ENCODE results near the gene FRMD1. TPM values are rescaled to one million over a fixed set of nuclear protein-coding genes. Genes with fewer than 3 reads are reported as not detected.

FRMD1 gene
- polyA plus RNA-seq, 6 donors from 2014 or later: not detected

DNA sequence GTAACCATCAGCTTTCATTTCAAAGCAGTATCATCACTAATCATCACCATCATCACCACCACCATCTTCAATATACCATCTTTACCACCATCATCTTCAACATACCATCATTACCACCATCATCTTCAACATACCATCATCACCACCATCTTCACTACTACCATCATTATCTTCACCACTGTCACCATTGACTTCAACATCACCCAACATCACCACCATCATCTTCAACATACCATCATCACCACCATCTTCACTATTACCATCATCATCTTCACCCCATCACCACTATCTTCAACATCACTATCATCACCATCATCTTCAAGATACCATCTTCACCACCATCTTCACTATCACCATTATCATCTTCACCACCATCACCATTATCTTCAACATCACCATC lies 40.5 kb upstream of the FRMD1 start:
- Mint-ChIP-seq H3K27me3 (peaks cover 0 to 9% (median 0%) of the 10 kb centered on the region in 3 donors), H3K27ac (no peak overlapping the region), H3K4me3 (no peak overlapping the region)

DNA sequence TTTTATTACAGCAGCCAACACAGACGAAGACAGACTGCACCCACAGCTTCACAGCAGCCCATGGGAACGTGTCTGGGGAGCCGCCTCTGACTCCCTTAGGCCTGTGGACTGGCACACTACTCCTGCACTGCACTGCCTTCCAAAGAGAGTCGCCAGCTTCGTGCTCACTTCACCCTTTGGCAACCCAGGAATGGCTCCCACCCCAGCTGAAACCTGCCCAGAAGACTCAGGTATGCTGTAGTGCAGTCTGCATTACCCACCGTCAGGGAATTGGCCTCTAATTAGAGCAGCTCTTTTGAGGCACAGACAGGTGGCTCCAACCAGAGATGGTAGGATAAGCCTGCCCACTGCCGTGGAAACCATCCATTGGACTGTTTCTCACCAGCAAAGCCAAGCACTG lies 39.9 kb upstream of the FRMD1 start:
- H3K36me3 Mint-ChIP-seq: no peaks in the 10 kb centered on the region
- H3K4me1 Mint-ChIP-seq: no peaks in the 10 kb centered on the region
- no peak for ATAC-seq (ENCODE audit: low read depth in 2 of 2)
- no peak overlapping the region for H3K27ac Mint-ChIP-seq
- H3K27me3 Mint-ChIP-seq: peaks cover 0 to 9% (median 0%) of the 10 kb centered on the region in 3 donors
- no peak for DNase-seq
- H3K4me3 Mint-ChIP-seq: no peak overlapping the region
- H3K9me3 Mint-ChIP-seq: peaks cover 0 to 8% (median 4%) of the 10 kb centered on the region in 7 donors

More for the DNA sequence above, 40.5 kb upstream of the FRMD1 start:
- Mint-ChIP-seq H3K4me1 (no peaks in the 10 kb centered on the region), H3K9me3 (peaks cover 0 to 8% (median 4%) of the 10 kb centered on the region in 7 donors), H3K36me3 (no peaks in the 10 kb centered on the region)
- no peak for DNase-seq
- ATAC-seq (ENCODE audit: low read depth in 2 of 2): no peak

DNA sequence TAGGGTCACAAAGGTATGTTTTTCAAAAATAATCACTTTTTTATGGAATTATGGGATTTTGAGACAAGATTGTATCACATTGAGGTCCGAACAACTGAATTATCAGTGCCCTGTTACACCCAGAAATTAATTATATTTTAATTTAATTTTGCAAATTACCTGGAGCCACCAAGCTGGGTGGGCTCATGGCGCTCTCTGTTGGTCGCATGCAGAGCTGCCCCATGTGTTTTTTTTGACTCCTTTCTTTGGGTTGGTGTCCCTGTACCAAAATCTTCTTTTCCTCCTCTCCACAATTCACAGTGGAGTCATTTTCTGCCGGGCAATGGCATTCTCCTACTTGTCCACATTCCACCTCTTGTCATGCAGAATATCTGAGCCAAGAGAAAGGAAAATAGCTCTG lies 38.9 kb upstream of the FRMD1 start:
- Mint-ChIP-seq H3K27me3 (peaks cover 0 to 9% (median 0%) of the 10 kb centered on the region in 3 donors), H3K36me3 (no peaks in the 10 kb centered on the region), H3K4me1 (no peaks in the 10 kb centered on the region), H3K4me3 (no peak overlapping the region), H3K9me3 (peaks cover 0 to 7% (median 5%) of the 10 kb centered on the region in 7 donors), H3K27ac (no peak overlapping the region)
- ATAC-seq (ENCODE audit: low read depth in 2 of 2) (no peak), DNase-seq (no peak)

DNA sequence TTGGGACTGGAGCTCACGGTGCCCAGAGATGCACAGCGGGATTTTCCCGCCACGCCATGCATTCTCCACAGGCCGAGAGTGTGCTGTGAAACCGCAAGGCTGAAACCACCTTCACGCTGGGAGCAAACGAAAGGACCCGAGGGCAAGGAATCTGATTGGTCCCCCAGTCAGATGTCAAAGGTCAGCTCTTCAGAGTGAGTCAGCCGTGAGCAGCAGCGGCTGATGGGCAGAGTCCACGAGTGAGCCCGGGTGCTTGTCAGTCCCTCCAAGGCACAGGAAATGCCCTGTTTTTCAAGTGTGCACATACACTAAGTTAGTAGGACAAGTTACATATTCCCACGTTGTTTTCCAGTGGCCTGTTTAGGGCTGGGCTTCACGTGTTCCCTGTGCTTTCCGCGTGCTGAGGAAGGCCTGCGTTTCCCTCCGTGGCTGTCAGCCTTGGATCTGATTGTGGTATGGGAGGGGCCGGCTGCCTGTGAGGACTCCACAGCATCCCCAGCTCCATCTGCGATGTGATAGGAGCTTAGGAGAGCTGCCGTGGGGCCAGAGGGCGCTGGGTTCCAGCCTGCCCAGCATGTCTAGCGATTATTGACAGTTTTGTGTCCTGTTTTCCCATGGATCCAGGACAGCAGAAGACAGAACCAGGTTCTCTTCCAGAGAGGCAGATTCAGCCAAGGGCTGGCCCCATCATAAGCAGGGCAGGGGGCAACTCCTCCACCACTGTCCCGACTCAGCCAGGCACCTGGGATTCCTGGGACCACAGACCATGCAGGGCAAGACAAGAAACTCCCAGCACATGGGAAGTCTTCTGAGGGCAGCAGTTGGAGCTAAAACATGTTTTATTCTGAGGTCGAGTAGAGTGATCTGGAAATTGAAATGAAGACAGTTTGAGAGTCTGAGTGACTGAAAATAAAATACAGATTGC lies 38.2 kb upstream of the FRMD1 start:
- Mint-ChIP-seq H3K27ac (no peak overlapping the region), H3K27me3 (peaks cover 0 to 9% (median 0%) of the 10 kb centered on the region in 3 donors), H3K9me3 (peaks cover 0 to 6% (median 2%) of the 10 kb centered on the region in 7 donors), H3K4me1 (no peaks in the 10 kb centered on the region), H3K36me3 (no peaks in the 10 kb centered on the region), H3K4me3 (no peak overlapping the region)
- DNase-seq: no peak
- no peak for ATAC-seq (ENCODE audit: low read depth in 2 of 2)

DNA sequence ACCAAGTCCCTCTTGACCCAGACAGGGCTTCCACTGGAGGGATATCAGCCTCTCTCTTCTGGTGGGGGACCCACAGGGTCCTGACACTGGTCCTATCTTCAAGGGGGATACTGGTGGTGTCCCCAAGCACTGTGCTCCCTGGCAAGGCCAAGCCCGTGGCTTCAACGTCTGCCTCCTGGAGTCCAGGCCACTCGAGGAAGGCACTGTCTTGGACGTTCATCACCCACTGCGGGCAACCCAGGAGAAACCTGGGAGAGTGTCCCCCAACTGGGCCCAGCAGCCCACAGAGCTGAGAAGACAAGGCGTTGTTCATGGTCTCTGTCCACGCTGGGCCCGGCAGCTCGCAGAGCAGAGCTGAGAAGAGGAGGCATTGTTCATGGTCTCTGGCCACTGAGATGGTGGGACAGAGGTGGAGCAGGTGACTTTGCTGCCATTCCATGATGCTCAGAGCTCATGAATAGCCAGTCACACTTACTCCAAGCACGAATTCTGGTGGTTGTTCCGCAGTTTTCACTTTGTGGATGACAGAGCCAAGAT lies 37.5 kb upstream of the FRMD1 start:
- H3K27ac Mint-ChIP-seq: no peak overlapping the region
- no peaks in the 10 kb centered on the region for H3K4me1 Mint-ChIP-seq
- H3K4me3 Mint-ChIP-seq: no peak overlapping the region
- ATAC-seq (ENCODE audit: low read depth in 2 of 2) (no peak), DNase-seq (no peak)
- peaks cover 0 to 9% (median 4%) of the 10 kb centered on the region in 7 donors for H3K9me3 Mint-ChIP-seq
- H3K36me3 Mint-ChIP-seq: no peaks in the 10 kb centered on the region
- H3K27me3 Mint-ChIP-seq: peaks cover 0 to 9% (median 0%) of the 10 kb centered on the region in 3 donors

DNA sequence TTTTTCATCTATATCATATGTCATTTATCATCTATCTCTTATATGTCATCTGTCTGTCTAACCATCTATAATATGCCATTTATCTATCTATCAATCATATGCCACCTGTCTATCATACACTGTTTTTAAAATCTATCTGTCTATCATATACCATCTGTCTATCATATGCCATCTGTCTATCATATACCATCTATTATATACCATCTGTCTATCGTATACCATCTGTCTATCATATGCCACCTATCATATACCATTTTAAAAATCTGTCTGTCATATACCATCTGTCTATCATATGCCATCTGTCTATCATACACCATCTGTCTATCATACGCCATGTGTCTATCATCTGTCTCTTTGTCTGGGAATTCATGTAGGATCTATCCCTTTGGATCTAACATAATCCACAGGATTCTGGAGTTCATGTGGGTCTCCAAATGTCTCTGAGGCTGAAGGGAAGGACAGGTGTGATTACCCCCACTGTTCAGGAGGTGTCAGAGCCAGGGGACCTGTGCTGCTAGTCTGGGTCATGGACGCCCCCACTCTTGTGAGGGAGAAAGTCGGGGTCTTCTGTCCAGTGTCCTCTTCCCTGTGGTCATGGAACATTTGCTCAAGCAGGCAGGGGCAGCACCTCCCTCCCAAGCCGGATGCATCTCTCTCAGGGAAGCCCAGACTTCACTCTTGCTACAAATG lies 36.9 kb upstream of the FRMD1 start:
- no peaks in the 10 kb centered on the region for H3K4me1 Mint-ChIP-seq
- peaks cover 0 to 10% (median 4%) of the 10 kb centered on the region in 7 donors for H3K9me3 Mint-ChIP-seq
- H3K27ac Mint-ChIP-seq: no peak overlapping the region
- H3K36me3 Mint-ChIP-seq: no peaks in the 10 kb centered on the region
- H3K4me3 Mint-ChIP-seq: no peak overlapping the region
- peaks cover 0 to 7% (median 0%) of the 10 kb centered on the region in 3 donors for H3K27me3 Mint-ChIP-seq
- ATAC-seq (ENCODE audit: low read depth in 2 of 2) (no peak), DNase-seq (no peak)

DNA sequence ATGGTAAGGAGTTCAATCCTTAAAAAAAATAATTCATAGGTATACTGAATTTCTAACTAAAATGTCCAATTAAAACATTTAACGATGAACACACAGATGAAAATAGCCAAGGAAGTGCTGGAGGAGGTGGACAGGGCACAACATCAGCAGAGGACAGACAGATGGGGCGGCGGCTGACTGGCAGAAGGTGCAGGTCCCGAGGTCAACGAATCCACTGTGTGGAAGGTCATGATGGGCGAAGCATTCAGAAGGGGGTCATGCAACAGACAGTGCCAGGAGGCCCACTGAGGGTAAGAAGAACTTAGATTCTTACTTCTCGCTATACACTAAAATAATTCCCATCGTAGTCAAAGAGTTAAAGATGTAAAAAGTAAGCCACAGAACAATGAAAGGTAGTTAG lies 34.2 kb upstream of the FRMD1 start:
- DNase-seq: no peak
- Mint-ChIP-seq H3K27me3 (peaks cover 0 to 5% (median 0%) of the 10 kb centered on the region in 3 donors), H3K4me3 (no peak overlapping the region), H3K4me1 (no peaks in the 10 kb centered on the region), H3K9me3 (peaks cover 0 to 13% (median 4%) of the 10 kb centered on the region in 7 donors), H3K27ac (no peak overlapping the region), H3K36me3 (no peaks in the 10 kb centered on the region)
- no peak for ATAC-seq (ENCODE audit: low read depth in 2 of 2)

DNA sequence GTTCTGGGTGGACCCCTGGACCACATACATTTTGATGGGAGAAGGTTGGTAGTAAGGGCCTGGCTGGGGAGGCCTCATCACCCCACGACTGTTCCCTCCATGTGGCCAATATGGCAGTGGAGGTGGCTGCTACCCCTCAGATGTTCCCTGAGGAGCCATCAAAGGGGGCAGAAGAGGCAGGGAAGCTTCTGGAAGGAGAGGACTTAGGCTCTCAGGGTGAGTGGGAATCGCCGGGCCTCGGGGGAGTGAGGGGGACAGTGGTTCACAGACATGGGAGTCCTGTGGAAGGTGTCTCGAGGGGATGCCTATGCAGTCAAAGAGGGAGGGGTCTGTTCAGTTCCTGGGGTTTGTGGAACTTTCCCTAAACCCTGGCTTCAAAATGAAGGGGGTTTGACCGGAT lies 32.9 kb upstream of the FRMD1 start:
- H3K27ac Mint-ChIP-seq: no peak overlapping the region
- DNase-seq (no peak), ATAC-seq (ENCODE audit: low read depth in 2 of 2) (no peak)
- peaks cover 0 to 13% (median 4%) of the 10 kb centered on the region in 7 donors for H3K9me3 Mint-ChIP-seq
- H3K36me3 Mint-ChIP-seq: no peaks in the 10 kb centered on the region
- H3K4me1 Mint-ChIP-seq: no peaks in the 10 kb centered on the region
- H3K27me3 Mint-ChIP-seq: peaks cover 0 to 5% (median 0%) of the 10 kb centered on the region in 3 donors
- H3K4me3 Mint-ChIP-seq: no peak overlapping the region

DNA sequence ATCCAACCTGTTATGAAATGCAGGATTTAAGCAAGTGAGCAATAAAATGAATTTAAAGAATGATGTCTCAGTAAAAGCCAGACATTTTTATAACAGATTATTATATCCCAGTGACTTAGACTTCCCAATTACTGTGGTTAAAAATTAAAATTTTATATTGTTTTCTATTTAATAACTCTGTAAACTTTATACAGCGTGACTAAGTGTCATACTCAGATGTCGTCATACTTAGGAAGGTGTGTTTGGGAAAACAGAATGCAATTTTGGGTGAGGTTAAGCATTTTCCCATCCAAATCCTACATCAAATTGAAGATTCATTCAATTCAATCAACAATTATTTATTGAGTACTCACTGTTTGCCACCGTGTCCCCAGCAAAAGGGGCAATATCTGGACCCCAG lies 31.4 kb upstream of the FRMD1 start:
- H3K27me3 Mint-ChIP-seq: peaks cover 4 to 6% (median 5%) of the 10 kb centered on the region in 3 donors
- ATAC-seq (ENCODE audit: low read depth in 2 of 2): no peak
- no peak for DNase-seq
- H3K9me3 Mint-ChIP-seq: peaks cover 0 to 10% (median 2%) of the 10 kb centered on the region in 7 donors
- H3K36me3 Mint-ChIP-seq: no peaks in the 10 kb centered on the region
- H3K27ac Mint-ChIP-seq: no peak overlapping the region
- no peaks in the 10 kb centered on the region for H3K4me1 Mint-ChIP-seq
- no peak overlapping the region for H3K4me3 Mint-ChIP-seq

DNA sequence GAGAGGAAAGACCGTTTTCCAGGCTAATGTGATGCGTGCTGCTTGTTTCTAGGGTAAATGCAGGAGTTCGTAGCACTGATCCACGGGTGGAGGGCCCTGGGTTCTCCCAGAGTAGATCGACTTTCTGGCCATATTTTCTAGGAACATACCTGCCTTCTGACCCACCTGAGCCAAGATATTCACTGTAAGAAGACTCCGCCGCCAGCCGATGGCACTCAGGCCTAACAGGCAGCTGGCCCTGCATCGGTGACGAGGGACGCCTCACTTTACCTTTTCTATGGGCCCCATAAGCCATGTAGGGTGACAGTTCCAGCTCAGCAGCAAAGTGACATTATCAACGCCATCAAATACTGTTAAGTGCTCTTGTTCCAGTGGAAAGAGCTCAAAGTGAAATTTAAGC lies 30.2 kb upstream of the FRMD1 start:
- H3K27me3 Mint-ChIP-seq: peaks cover 14 to 17% (median 16%) of the 10 kb centered on the region in 3 donors
- ATAC-seq (ENCODE audit: low read depth in 2 of 2): no peak
- H3K4me1 Mint-ChIP-seq: no peaks in the 10 kb centered on the region
- no peaks in the 10 kb centered on the region for H3K36me3 Mint-ChIP-seq
- peaks cover 0 to 8% (median 2%) of the 10 kb centered on the region in 7 donors for H3K9me3 Mint-ChIP-seq
- no peak for DNase-seq
- no peak overlapping the region for H3K27ac Mint-ChIP-seq
- H3K4me3 Mint-ChIP-seq: no peak overlapping the region

DNA sequence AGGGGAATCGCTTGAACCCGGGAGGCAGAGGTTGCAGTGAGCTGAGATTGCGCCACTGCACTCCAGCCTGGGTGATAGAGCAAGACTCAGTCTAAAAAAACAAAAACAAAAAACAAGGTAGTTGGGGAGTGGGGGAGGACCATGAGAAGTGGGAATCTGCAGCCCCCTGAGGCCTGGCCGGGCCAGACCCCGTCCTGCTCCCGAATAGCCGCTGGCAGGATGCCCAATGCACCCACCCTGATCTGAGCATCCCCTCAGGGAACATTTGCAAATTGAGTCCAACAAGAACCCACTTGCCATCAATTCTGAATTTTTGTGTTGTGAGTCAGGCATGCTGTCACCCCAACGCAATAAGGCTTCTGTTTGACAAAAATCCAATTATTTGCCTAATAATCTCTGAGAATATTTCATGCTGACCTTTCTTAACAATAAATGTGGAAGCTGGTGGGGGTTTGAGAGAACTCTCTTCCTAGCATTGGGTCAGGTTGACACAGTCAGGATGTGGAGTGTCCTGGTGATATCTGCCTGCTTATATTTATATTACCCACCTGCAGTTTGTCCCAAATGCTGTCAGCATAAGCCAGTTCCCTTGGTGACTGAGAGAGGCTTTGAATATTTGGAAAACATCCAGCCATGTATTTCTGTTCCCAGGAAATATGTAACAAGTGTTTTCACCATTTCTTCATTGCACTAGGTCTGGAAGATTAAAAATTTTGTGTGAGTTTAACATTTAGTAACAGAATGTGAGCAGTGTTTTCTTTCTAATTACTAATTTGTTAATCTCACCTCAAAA lies 28.4 kb upstream of the FRMD1 start:
- Mint-ChIP-seq H3K4me3 (no peak overlapping the region), H3K27me3 (peaks cover 28 to 33% (median 31%) of the 10 kb centered on the region in 3 donors), H3K27ac (no peak overlapping the region), H3K36me3 (no peaks in the 10 kb centered on the region), H3K4me1 (no peaks in the 10 kb centered on the region), H3K9me3 (peaks cover 0 to 8% (median 0%) of the 10 kb centered on the region in 7 donors)
- no peak for DNase-seq
- no peak for ATAC-seq (ENCODE audit: low read depth in 2 of 2)

DNA sequence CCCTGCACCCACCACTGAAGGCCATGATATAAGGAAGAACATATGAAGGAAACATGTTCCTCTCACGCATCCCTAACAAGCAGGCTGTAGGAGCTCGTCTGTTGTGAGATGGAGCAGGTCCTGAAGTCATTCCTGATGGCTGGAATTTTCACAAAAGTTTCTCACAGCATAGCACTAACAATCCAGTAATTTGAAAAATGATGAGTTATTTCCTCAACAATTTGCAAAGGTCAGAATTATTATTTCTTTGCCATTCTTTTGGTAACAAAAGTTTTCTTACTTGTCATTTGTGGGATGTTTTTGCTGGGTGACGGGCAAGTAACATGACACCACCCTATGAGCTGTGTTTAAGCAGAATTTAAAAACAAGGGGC lies 27.6 kb upstream of the FRMD1 start:
- peaks cover 0 to 5% (median 0%) of the 10 kb centered on the region in 7 donors for H3K9me3 Mint-ChIP-seq
- peaks cover 33 to 40% (median 39%) of the 10 kb centered on the region in 3 donors for H3K27me3 Mint-ChIP-seq
- H3K36me3 Mint-ChIP-seq: no peaks in the 10 kb centered on the region
- DNase-seq: no peak
- H3K4me1 Mint-ChIP-seq: no peaks in the 10 kb centered on the region
- H3K4me3 Mint-ChIP-seq: no peak overlapping the region
- no peak overlapping the region for H3K27ac Mint-ChIP-seq
- ATAC-seq (ENCODE audit: low read depth in 2 of 2): no peak
